Measurements from ENCODE around the gene BRMS1L. TPM values are rescaled to one million over a fixed set of nuclear protein-coding genes. Genes with fewer than 3 reads are reported as not detected.
"Not testable (repeated sequence)": the region's sequence is repeated elsewhere in the genome, so short reads cannot be mapped to it uniquely, and the experiment has no call there.

Gene BRMS1L
- 9.8 and 10.3 TPM in 2 replicates for polyA plus RNA-seq (2013)

DNA sequence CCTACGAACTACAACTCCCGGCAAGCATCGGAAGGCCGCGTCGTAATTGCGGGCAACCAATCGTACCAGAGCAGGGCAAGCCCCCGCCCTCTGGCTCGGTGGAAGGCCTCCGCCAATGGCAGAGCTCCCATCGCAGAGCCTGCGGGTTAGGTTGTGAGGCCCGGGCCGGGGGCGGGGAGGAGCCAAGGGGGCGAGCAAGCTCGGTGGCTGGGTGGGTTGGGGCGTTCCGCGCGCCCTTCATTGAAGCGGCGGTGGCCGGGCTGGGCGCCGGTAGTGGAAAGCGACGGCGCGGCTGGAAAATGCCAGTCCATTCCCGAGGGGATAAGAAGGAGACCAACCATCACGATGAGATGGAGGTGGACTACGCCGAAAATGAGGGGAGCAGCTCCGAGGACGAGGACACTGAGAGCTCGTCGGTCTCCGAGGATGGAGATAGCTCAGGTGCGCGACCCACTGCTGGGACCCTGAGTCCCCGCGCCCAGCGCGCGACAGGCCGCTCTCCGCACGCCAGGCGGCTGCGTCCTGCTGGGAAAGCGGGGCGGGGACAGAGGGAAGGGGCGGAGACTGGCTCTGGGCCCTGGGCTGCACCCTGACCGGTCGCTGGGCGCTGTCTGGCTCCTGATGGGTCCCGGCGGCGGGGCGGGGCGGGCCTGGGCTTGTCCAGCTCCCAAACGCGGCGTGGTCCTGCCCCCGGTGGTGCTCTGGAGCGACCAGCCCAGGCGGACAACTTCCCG is at the start of gene BRMS1L:
BRMS1L (plus strand) TSS at position 121 of the 734 bp plus-strand sequence; CDS start at position 300, 179 bp downstream.
- DNase-seq: peak; percentile 99 to 100
- peak within 1 kb of the TSS; percentile 98 for H4K91ac ChIP-seq (ENCODE audit: low read depth, low read length)
- peak within 1 kb of the TSS; percentile 62 for H3K4ac ChIP-seq (ENCODE audit: low read depth, low read length)
- H3K9me3 ChIP-seq (ENCODE audit: insufficient read depth, low read depth, low read length): no peaks in the 10 kb centered on the region
- peak within 1 kb of the TSS; percentile 92 for H3K18ac ChIP-seq (ENCODE audit: low read length)
- H4K8ac ChIP-seq (ENCODE audit: low read depth, low read length): peak within 1 kb of the TSS; percentile 96
- H2BK5ac ChIP-seq (ENCODE audit: low read depth, low read length, poor library complexity): peak within 1 kb of the TSS; percentile 82
- peaks cover 0 to 2% of the 10 kb centered on the region in 2 experiments for H3K4me1 ChIP-seq (ENCODE audit: control insufficient read depth in 1 of 2, insufficient read depth in 2 of 2, low read length in 2 of 2)
- peak within 1 kb of the TSS; percentile 92 for H3K4me3 ChIP-seq (ENCODE audit: low read depth, low read length)
- H3K14ac ChIP-seq (ENCODE audit: low read length): peak within 1 kb of the TSS; percentile 96
- peak within 1 kb of the TSS; percentile 78 for H3K4me2 ChIP-seq (ENCODE audit: low read length)
- H4K12ac ChIP-seq (ENCODE audit: low read depth, low read length): peak within 1 kb of the TSS; percentile 93
- no peaks in the 10 kb centered on the region for H3K27me3 ChIP-seq (ENCODE audit: insufficient read depth, low read length)
- H3K36me3 ChIP-seq (ENCODE audit: control insufficient read depth in 1 of 2, insufficient read depth in 2 of 2, low read length in 2 of 2): peaks cover 0 to under 1% of the 10 kb centered on the region in 2 experiments
- H2AK5ac ChIP-seq (ENCODE audit: low read length): peak within 1 kb of the TSS; percentile 70
- peaks cover 5% of the 10 kb centered on the region for H3K79me1 ChIP-seq (ENCODE audit: low read length)
- peak within 1 kb of the TSS; percentile 97 for H3K27ac ChIP-seq (ENCODE audit: low read depth, low read length)
- H2BK12ac ChIP-seq (ENCODE audit: low read length): no peak within 1 kb of the TSS
- H2AFZ ChIP-seq (ENCODE audit: insufficient read depth, low read length, poor library complexity): peak within 1 kb of the TSS; percentile 86
- no peak within 1 kb of the TSS for H3K23ac ChIP-seq (ENCODE audit: low read length)
- WGBS (ENCODE audit: extremely low coverage, insufficient coverage, insufficient read length): no CpG with 5 or more reads among the region's 70 CpGs
- peaks cover 2% of the 10 kb centered on the region for H3K79me2 ChIP-seq (ENCODE audit: control insufficient read depth, insufficient read depth, low read length, poor library complexity)
- H2BK120ac ChIP-seq (ENCODE audit: insufficient read depth, low read length, poor library complexity): peak within 1 kb of the TSS; percentile 79
- peak within 1 kb of the TSS; percentile 93 for H3K9ac ChIP-seq (ENCODE audit: low read length)

DNA sequence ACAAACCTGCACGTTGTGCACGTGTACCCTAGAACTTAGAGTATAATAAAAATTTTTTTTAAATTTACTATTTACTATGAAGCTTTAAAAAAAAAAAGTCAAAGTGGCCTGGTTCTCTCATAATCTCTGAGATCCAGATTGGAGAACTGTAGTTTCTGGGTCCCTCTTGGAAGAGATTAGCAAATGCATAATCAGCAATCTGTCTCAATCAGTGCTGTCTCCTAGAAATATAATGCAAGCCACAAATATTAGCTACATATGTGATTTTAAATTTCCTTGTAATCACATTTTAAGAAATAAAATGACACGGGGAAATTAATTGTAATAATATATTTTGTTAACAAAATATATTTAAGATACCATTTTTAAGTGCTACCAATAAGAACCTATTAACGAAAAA is 49.3 kb upstream of the BRMS1L start:
- no peaks in the 10 kb centered on the region for H3K27me3 ChIP-seq (ENCODE audit: insufficient read depth, low read length)
- WGBS (ENCODE audit: extremely low coverage, insufficient coverage, insufficient read length): no CpG with 5 or more reads among the region's 4 CpGs
- DNase-seq: no peak
- no peak overlapping the region for H4K8ac ChIP-seq (ENCODE audit: low read depth, low read length)
- no peak overlapping the region for H3K9ac ChIP-seq (ENCODE audit: low read length)
- H4K12ac ChIP-seq (ENCODE audit: low read depth, low read length): no peak overlapping the region
- no peak overlapping the region for H3K18ac ChIP-seq (ENCODE audit: low read length)
- no peaks in the 10 kb centered on the region for H3K36me3 ChIP-seq (ENCODE audit: control insufficient read depth in 1 of 2, insufficient read depth in 2 of 2, low read length in 2 of 2)
- H2AK5ac ChIP-seq (ENCODE audit: low read length): no peak overlapping the region
- H3K4me1 ChIP-seq (ENCODE audit: control insufficient read depth in 1 of 2, insufficient read depth in 2 of 2, low read length in 2 of 2): no peaks in the 10 kb centered on the region
- no peak overlapping the region for H3K14ac ChIP-seq (ENCODE audit: low read length)
- H3K4ac ChIP-seq (ENCODE audit: low read depth, low read length): no peak overlapping the region
- no peaks in the 10 kb centered on the region for H3K79me1 ChIP-seq (ENCODE audit: low read length)
- H2BK120ac ChIP-seq (ENCODE audit: insufficient read depth, low read length, poor library complexity): no peak overlapping the region
- H2AFZ ChIP-seq (ENCODE audit: insufficient read depth, low read length, poor library complexity): no peak overlapping the region
- H3K23ac ChIP-seq (ENCODE audit: low read length): no peak overlapping the region
- no peak overlapping the region for H2BK5ac ChIP-seq (ENCODE audit: low read depth, low read length, poor library complexity)
- H2BK12ac ChIP-seq (ENCODE audit: low read length): no peak overlapping the region
- H4K91ac ChIP-seq (ENCODE audit: low read depth, low read length): no peak overlapping the region
- H3K9me3 ChIP-seq (ENCODE audit: insufficient read depth, low read depth, low read length): no peaks in the 10 kb centered on the region
- H3K79me2 ChIP-seq (ENCODE audit: control insufficient read depth, insufficient read depth, low read length, poor library complexity): no peaks in the 10 kb centered on the region
- no peak overlapping the region for H3K4me2 ChIP-seq (ENCODE audit: low read length)
- H3K4me3 ChIP-seq (ENCODE audit: low read depth, low read length): no peak overlapping the region
- no peak overlapping the region for H3K27ac ChIP-seq (ENCODE audit: low read depth, low read length)

- H3K9me3 ChIP-seq (ENCODE audit: insufficient read depth, low read depth, low read length); H3K18ac ChIP-seq (ENCODE audit: low read length); H2BK5ac ChIP-seq (ENCODE audit: low read depth, low read length, poor library complexity); H3K14ac ChIP-seq (ENCODE audit: low read length); H2AFZ ChIP-seq (ENCODE audit: insufficient read depth, low read length, poor library complexity); H3K36me3 ChIP-seq (ENCODE audit: control insufficient read depth in 1 of 2, insufficient read depth in 2 of 2, low read length in 2 of 2); H3K23ac ChIP-seq (ENCODE audit: low read length); H3K4me1 ChIP-seq (ENCODE audit: control insufficient read depth in 1 of 2, insufficient read depth in 2 of 2, low read length in 2 of 2); H4K8ac ChIP-seq (ENCODE audit: low read depth, low read length); H3K27me3 ChIP-seq (ENCODE audit: insufficient read depth, low read length); H2BK12ac ChIP-seq (ENCODE audit: low read length); H3K79me1 ChIP-seq (ENCODE audit: low read length); H2BK120ac ChIP-seq (ENCODE audit: insufficient read depth, low read length, poor library complexity); H2AK5ac ChIP-seq (ENCODE audit: low read length); H3K4ac ChIP-seq (ENCODE audit: low read depth, low read length); H3K4me2 ChIP-seq (ENCODE audit: low read length); H3K9ac ChIP-seq (ENCODE audit: low read length); H3K27ac ChIP-seq (ENCODE audit: low read depth, low read length); H3K4me3 ChIP-seq (ENCODE audit: low read depth, low read length); DNase-seq; H4K12ac ChIP-seq (ENCODE audit: low read depth, low read length); H3K79me2 ChIP-seq (ENCODE audit: control insufficient read depth, insufficient read depth, low read length, poor library complexity); H4K91ac ChIP-seq (ENCODE audit: low read depth, low read length): not testable (repeated sequence)
- no CpG with 5 or more reads among the region's 5 CpGs for WGBS (ENCODE audit: extremely low coverage, insufficient coverage, insufficient read length)
Observed at GRCh38 chr14:35777550-35777949, 48.6 kb upstream of the BRMS1L start.

GRCh38 chr14:35779368-35779767 is 46.8 kb upstream of the BRMS1L start:
- H3K27ac ChIP-seq (ENCODE audit: low read depth, low read length): no peak overlapping the region

More at GRCh38 chr14:35779368-35779767, 46.8 kb upstream of the BRMS1L start:
- Histone ChIP-seq H2BK12ac (ENCODE audit: low read length) (no peak overlapping the region), H3K4me2 (ENCODE audit: low read length) (no peak overlapping the region), H3K79me2 (ENCODE audit: control insufficient read depth, insufficient read depth, low read length, poor library complexity) (no peaks in the 10 kb centered on the region), H3K4me1 (ENCODE audit: control insufficient read depth in 1 of 2, insufficient read depth in 2 of 2, low read length in 2 of 2) (no peaks in the 10 kb centered on the region), H2AK5ac (ENCODE audit: low read length) (no peak overlapping the region), H3K9me3 (ENCODE audit: insufficient read depth, low read depth, low read length) (no peaks in the 10 kb centered on the region), H4K91ac (ENCODE audit: low read depth, low read length) (no peak overlapping the region), H3K27me3 (ENCODE audit: insufficient read depth, low read length) (no peaks in the 10 kb centered on the region), H2BK120ac (ENCODE audit: insufficient read depth, low read length, poor library complexity) (no peak overlapping the region), H3K36me3 (ENCODE audit: control insufficient read depth in 1 of 2, insufficient read depth in 2 of 2, low read length in 2 of 2) (no peaks in the 10 kb centered on the region), H3K18ac (ENCODE audit: low read length) (no peak overlapping the region), H3K14ac (ENCODE audit: low read length) (no peak overlapping the region), H3K23ac (ENCODE audit: low read length) (no peak overlapping the region), H4K8ac (ENCODE audit: low read depth, low read length) (no peak overlapping the region), H3K79me1 (ENCODE audit: low read length) (no peaks in the 10 kb centered on the region), H3K4me3 (ENCODE audit: low read depth, low read length) (no peak overlapping the region), H2BK5ac (ENCODE audit: low read depth, low read length, poor library complexity) (no peak overlapping the region), H2AFZ (ENCODE audit: insufficient read depth, low read length, poor library complexity) (no peak overlapping the region), H3K4ac (ENCODE audit: low read depth, low read length) (no peak overlapping the region), H4K12ac (ENCODE audit: low read depth, low read length) (no peak overlapping the region), H3K9ac (ENCODE audit: low read length) (no peak overlapping the region)
- DNase-seq: no peak
- no CpG with 5 or more reads among the region's 3 CpGs for WGBS (ENCODE audit: extremely low coverage, insufficient coverage, insufficient read length)
